GM11168 (cell line): ENCODE results near the gene SRRM2.

ENCODE experiments used
- in situ Hi-C: fragments of 300-500 bp; cut with MboI; formaldehyde crosslinking; loops from one replicate; pipeline ENCODE4 v1.12.0; 2022; ENCODE audit warnings: low sequenced_read_pairs; ENCODE audit not compliant: unreplicated experiment

SRRM2 gene

GRCh38 chr16:2757344-2757743, 4.9 kb downstream of the SRRM2 start:
- in situ Hi-C loops: no loop called here

GRCh38 chr16:2761472-2761871, 9.0 kb downstream of the SRRM2 start:
- in situ Hi-C loops: no loop called here

DNA sequence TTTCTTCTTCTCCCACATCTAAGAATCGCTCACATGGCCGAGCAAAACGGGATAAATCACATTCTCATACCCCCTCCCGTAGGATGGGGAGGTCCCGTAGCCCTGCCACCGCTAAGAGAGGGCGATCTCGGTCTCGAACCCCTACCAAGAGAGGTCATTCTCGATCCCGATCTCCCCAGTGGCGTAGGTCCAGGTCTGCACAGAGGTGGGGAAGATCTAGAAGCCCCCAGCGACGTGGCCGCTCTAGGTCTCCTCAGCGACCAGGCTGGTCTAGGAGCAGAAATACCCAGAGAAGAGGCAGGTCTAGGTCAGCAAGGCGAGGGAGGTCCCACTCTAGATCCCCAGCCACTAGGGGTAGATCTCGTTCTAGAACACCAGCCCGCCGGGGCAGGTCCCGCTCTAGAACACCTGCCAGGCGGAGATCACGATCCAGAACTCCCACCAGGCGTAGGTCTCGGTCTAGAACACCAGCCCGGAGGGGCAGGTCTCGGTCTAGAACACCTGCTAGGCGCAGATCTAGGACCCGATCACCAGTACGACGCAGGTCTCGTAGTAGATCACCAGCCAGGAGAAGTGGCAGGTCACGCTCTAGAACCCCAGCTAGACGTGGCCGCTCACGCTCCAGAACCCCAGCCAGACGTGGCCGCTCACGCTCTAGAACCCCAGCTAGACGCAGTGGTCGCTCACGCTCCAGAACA, 9.6 kb downstream of the SRRM2 start:
- in situ Hi-C loops: no loop called here

GRCh38 chr16:2762711-2763110, 10.3 kb downstream of the SRRM2 start:
- in situ Hi-C loops: no loop called here

- in situ Hi-C loops: no loop called here
These were observed 10.7 kb downstream of the SRRM2 start for GRCh38 chr16:2763173-2763572.

DNA sequence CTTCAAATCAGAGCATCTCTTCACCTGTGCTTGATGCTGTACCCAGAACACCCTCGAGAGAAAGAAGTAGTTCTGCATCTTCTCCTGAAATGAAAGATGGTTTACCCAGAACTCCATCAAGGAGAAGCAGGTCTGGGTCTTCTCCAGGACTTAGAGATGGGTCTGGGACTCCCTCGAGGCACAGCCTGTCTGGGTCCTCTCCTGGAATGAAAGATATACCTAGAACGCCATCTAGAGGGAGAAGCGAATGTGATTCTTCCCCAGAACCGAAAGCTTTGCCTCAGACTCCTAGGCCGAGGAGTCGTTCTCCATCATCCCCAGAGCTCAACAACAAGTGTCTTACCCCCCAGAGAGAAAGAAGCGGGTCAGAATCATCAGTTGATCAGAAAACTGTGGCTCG, 12.3 kb downstream of the SRRM2 start:
- in situ Hi-C loops: no loop called here

GRCh38 chr16:2765462-2766404, 13.3 kb downstream of the SRRM2 start:
- in situ Hi-C loops: no loop called here

DNA sequence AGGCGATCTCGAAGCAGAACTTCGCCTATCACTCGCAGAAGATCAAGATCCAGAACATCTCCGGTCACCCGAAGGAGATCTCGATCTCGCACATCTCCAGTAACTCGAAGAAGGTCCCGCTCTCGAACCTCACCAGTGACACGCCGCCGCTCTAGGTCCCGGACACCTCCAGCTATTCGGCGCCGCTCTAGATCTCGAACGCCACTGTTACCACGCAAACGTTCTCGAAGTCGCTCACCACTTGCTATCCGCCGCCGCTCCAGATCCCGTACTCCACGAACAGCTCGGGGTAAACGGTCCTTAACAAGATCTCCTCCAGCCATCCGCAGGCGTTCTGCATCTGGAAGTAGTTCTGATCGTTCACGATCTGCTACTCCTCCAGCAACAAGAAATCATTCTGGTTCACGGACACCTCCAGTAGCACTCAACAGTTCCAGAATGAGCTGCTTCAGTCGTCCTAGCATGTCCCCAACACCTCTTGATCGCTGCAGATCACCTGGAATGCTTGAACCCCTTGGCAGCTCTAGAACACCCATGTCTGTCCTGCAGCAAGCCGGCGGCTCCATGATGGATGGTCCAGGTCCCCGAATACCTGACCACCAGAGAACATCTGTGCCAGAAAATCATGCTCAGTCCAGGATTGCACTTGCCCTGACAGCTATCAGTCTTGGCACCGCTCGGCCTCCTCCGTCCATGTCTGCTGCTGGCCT, 14.1 kb downstream of the SRRM2 start:
- in situ Hi-C loops: no loop called here

- in situ Hi-C loops: no loop called here
These were observed 14.8 kb downstream of the SRRM2 start for GRCh38 chr16:2767140-2767731.

- in situ Hi-C loops: no loop called here
These were observed 15.5 kb downstream of the SRRM2 start for GRCh38 chr16:2767891-2768290.

GRCh38 chr16:2768403-2769089, 16.1 kb downstream of the SRRM2 start:
- in situ Hi-C loops: no loop called here

DNA sequence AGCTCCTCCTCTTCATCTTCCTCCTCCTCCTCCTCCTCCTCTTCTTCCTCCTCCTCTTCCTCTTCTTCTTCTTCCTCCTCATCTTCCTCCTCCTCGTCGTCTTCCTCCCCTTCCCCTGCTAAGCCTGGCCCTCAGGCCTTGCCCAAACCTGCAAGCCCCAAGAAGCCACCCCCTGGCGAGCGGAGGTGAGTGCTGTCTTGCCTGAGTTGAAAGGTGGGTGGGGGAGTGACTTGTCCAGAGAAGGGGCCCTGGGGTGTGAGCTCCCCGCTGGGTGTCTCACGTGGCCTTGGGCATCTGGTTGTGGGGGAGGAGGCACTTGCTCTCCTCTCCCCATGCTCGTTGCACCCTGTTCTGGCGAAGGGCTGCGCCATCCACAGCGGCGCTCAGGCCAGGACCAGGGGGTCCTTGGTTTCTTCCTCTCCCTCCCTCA, 16.7 kb downstream of the SRRM2 start:
- in situ Hi-C loops: no loop called here

GRCh38 chr16:2769675-2770056, 17.2 kb downstream of the SRRM2 start:
- in situ Hi-C loops: no loop called here

DNA sequence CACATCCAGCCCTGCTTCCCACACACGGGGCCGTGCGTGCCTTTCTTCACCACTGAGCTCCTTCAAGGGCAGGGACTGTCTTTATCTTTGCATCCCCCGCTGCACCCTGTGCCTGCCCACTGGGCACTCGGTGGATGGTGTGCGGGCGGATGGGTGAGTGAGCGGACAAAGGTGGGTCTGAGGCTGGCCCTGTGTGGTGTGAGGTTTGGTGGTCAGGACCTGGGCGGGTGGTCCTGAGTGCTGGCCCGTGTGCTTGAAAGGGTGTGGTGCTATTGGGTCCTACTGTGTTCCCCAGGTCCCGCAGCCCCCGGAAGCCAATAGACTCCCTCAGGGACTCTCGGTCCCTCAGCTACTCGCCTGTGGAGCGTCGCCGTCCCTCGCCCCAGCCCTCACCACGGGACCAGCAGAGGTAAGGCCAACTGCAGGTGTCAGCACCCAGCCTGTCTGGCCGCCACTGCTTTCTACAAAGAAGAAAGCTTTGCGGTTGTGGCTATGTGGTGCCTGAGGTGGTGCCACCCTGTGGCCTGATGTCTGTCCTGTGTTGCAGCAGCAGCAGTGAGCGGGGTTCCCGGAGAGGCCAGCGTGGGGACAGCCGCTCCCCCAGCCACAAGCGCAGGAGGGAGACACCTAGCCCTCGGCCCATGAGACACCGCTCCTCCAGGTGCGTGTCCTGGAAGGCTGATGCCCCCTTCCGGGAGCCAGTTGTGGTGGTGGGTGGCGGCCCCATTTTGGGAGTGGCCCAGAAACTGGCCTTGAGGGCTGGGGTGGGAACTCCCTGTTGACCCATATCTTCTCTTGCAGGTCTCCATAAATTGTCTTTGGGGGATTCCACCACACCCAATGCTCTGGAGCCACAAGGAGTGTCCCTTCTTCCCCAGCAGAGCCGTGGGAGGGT, 17.9 kb downstream of the SRRM2 start:
- in situ Hi-C loops: no loop called here

- in situ Hi-C loops: no loop called here
These were observed 19.3 kb downstream of the SRRM2 start for GRCh38 chr16:2771496-2772402.

DNA sequence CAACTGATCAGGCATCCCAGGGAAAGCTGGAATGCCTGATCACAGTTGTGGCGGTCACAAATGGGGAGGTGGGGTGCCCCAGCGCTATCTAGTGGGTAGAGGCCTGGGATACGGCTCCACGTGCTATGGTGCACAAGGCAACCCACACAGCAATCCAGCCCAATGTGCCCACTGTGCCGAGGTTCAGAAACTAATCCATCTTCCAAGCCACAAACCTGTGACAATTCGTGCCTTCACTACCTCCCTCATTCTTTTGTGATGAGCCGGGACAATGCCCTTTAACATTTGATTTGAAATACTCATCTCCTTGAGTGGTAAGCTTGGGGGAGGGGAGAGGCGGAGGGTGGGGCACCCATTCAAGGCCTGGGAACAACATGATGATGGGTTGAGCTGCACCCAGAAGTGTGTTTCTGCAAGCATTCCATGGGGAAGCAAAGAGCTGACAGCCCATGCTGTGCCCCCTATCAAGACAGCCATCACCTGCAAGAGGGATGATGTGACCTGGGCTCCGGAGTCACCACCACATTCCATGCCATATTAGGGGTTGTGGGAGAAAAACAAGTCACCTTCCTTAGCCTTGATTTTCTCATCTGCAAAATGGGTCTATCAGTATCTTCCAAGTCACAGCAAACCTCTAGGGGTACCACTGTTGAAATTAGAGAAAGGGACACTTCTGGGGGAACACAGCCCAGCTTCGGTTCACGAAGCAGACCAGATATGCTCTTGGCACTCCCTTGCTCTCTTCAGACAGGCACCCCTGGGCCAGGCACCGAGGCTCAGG, 20.9 kb downstream of the SRRM2 start:
- in situ Hi-C loops: no loop called here

DNA sequence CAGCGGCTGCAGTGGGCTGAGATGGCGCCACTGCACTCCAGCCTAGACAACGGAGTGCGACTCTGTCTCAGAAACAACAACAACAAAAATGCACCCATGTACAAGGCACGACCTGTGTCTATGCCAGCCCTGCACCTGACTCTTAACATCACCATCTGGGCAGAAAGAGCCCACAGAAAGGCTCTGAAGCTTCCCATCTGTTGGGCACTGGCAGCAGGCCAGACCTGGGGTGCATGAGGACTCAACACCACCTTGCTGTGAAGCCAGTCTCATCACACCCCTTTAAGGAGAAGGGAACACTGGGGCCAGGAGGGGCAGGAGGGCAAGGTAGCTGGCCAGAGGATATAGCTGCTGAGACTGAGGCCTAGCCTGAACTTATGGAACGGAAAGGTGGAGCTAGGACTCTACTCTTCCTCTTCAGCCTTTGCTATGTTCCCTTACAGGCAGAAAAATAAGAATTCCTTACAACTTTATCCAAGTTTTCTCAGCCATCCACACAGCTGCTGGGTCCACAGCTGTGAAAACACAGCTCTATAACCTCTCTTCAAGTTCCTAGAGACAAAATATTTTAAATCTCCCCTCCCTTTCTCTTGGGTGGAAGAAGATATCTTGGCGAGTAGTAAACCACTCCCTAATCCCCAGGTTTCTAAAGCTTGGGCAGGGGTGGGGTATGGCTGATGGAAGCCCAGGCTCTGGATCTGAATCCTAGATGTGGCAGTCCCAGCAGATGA, 21.9 kb downstream of the SRRM2 start:
- in situ Hi-C loops: no loop called here
